ENCODE results near the gene FIBIN.
A peak's percentile ranks its signal among the peaks of the same experiment; 100 is the strongest.

The FIBIN gene

DNA sequence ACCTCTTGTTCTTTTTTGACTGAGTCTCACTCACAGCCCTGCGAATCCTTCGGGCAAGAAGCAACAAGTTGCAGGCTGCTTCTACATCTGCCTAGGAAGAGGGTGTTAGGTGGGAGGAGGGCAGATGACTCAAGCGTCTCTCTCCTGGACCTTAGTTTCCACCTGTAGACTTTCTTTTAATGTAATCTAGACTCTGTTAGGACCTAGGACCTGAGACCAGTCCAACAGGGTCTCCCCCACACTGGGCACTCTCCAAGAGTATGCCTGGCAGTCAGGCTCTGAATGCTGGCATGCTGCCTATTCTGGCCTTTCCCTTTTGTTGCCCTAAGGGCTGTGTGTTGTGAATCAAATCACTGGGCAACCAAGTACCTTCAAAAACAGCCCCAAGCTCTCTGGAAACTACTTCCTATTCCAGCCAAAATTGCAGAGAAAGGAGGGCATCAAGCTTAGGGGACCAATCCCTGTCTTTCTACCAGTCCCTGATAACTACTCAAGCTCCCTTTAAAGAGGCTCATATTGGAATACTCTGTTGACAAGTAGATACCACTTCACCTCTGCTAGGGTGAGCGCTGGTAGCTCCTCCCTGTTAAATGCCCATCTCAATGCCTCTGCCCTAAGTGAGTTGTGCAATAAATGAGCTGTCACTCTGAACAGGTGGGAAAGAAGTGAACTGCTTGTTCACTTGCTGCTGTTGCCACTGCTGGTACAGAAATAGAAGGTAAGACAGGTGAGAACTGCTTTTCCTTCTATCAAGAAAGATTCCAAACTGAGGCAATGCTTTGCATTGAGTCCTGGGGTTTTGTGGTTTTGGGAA, 46.6 kb downstream of the FIBIN start, which contains the start of gene BBOX1:
Gene BBOX1, plus strand, starts transcription at position 514 of the 814 bp plus-strand sequence. CDS start 14,616 bp downstream, outside the sequence.
- peak in 1 of 2 donors; percentile 41 for DNase-seq
- no peak within 1 kb of the TSS for H3K4me3 ChIP-seq (ENCODE audit: low read depth, low read length)
- H3K4me2 ChIP-seq (ENCODE audit: low read length): no peak within 1 kb of the TSS
- H3K9me3 ChIP-seq (ENCODE audit: insufficient read depth, low read depth, low read length): no peaks in the 10 kb centered on the region
- H4K91ac ChIP-seq (ENCODE audit: low read depth, low read length): no peak within 1 kb of the TSS
- no peak within 1 kb of the TSS for H3K4ac ChIP-seq (ENCODE audit: low read depth, low read length)
- no peak within 1 kb of the TSS for H2AFZ ChIP-seq (ENCODE audit: insufficient read depth, low read length, poor library complexity)
- H3K4me1 ChIP-seq (ENCODE audit: control insufficient read depth in 1 of 2, insufficient read depth in 2 of 2, low read length in 2 of 2): peaks cover 2 to 4% of the 10 kb centered on the region in 2 experiments
- no peak within 1 kb of the TSS for H3K23ac ChIP-seq (ENCODE audit: low read length)
- no CpG with 5 or more reads among the region's 4 CpGs for WGBS (ENCODE audit: extremely low coverage, insufficient coverage, insufficient read length)
- H2AK5ac ChIP-seq (ENCODE audit: low read length): no peak within 1 kb of the TSS
- H3K14ac ChIP-seq (ENCODE audit: low read length): no peak within 1 kb of the TSS
- H3K79me2 ChIP-seq (ENCODE audit: control insufficient read depth, insufficient read depth, low read length, poor library complexity): no peaks in the 10 kb centered on the region
- H2BK12ac ChIP-seq (ENCODE audit: low read length): no peak within 1 kb of the TSS
- H4K8ac ChIP-seq (ENCODE audit: low read depth, low read length): no peak within 1 kb of the TSS
- no peaks in the 10 kb centered on the region for H3K79me1 ChIP-seq (ENCODE audit: low read length)
- no peak within 1 kb of the TSS for H3K27ac ChIP-seq (ENCODE audit: low read depth, low read length)
- H3K27me3 ChIP-seq (ENCODE audit: insufficient read depth, low read length): no peaks in the 10 kb centered on the region
- no peaks in the 10 kb centered on the region for H3K36me3 ChIP-seq (ENCODE audit: control insufficient read depth in 1 of 2, insufficient read depth in 2 of 2, low read length in 2 of 2)
- no peak within 1 kb of the TSS for H3K9ac ChIP-seq (ENCODE audit: low read length)
- no peak within 1 kb of the TSS for H2BK120ac ChIP-seq (ENCODE audit: insufficient read depth, low read length, poor library complexity)
- no peak within 1 kb of the TSS for H4K12ac ChIP-seq (ENCODE audit: low read depth, low read length)
- no peak within 1 kb of the TSS for H3K18ac ChIP-seq (ENCODE audit: low read length)
- H2BK5ac ChIP-seq (ENCODE audit: low read depth, low read length, poor library complexity): no peak within 1 kb of the TSS

DNA sequence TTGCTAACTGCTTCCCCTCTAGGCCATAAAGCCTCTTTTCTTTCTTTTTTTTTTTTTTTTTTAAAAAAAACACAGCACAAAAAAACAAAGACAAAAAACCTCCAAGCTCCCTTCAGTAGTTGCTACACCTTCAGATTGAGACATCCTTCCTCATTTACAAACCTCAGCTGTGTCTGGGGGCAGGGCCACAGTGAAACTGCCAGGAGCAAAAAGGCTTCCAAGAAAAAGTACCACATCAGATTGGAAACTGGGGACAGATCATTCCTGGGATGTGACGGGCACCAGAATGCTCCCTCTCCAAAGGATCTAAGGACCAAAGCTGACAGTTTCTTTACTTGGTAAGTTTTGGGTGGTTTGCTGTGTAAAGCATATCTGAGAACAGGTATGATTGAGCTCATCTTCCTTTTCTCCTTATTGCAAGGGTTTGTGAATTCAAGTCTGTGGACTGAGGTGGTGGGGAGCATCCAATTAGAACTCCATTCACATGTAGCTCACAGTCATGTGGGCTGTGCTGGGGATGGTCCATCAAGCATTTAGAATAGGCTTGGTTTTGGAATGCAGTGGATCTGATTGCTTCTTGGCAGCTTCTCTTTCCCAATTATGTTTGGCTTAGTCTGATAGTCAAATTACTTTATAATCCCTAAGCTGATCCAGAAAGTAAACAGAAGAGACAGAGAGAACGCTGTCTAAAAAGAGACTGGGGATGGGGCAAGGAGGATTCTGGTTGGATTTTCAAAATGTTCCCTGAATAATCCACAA, 47.4 kb downstream of the FIBIN start:
- no peak overlapping the region for H4K91ac ChIP-seq (ENCODE audit: low read depth, low read length)
- no peak overlapping the region for H2BK5ac ChIP-seq (ENCODE audit: low read depth, low read length, poor library complexity)
- H3K79me2 ChIP-seq (ENCODE audit: control insufficient read depth, insufficient read depth, low read length, poor library complexity): no peaks in the 10 kb centered on the region
- no peaks in the 10 kb centered on the region for H3K36me3 ChIP-seq (ENCODE audit: control insufficient read depth in 1 of 2, insufficient read depth in 2 of 2, low read length in 2 of 2)
- no CpG with 5 or more reads among the region's 2 CpGs for WGBS (ENCODE audit: extremely low coverage, insufficient coverage, insufficient read length)
- no peak for DNase-seq
- no peak overlapping the region for H4K12ac ChIP-seq (ENCODE audit: low read depth, low read length)
- no peaks in the 10 kb centered on the region for H3K27me3 ChIP-seq (ENCODE audit: insufficient read depth, low read length)
- no peak overlapping the region for H2AK5ac ChIP-seq (ENCODE audit: low read length)
- H3K27ac ChIP-seq (ENCODE audit: low read depth, low read length): no peak overlapping the region
- peaks cover 2 to 4% of the 10 kb centered on the region in 2 experiments for H3K4me1 ChIP-seq (ENCODE audit: control insufficient read depth in 1 of 2, insufficient read depth in 2 of 2, low read length in 2 of 2)
- H3K4ac ChIP-seq (ENCODE audit: low read depth, low read length): no peak overlapping the region
- H3K23ac ChIP-seq (ENCODE audit: low read length): no peak overlapping the region
- no peak overlapping the region for H3K9ac ChIP-seq (ENCODE audit: low read length)
- no peak overlapping the region for H3K14ac ChIP-seq (ENCODE audit: low read length)
- H4K8ac ChIP-seq (ENCODE audit: low read depth, low read length): no peak overlapping the region
- H3K9me3 ChIP-seq (ENCODE audit: insufficient read depth, low read depth, low read length): no peaks in the 10 kb centered on the region
- H3K4me3 ChIP-seq (ENCODE audit: low read depth, low read length): no peak overlapping the region
- no peak overlapping the region for H2AFZ ChIP-seq (ENCODE audit: insufficient read depth, low read length, poor library complexity)
- no peak overlapping the region for H3K4me2 ChIP-seq (ENCODE audit: low read length)
- no peak overlapping the region for H3K18ac ChIP-seq (ENCODE audit: low read length)
- no peak overlapping the region for H2BK12ac ChIP-seq (ENCODE audit: low read length)
- no peak overlapping the region for H2BK120ac ChIP-seq (ENCODE audit: insufficient read depth, low read length, poor library complexity)
- no peaks in the 10 kb centered on the region for H3K79me1 ChIP-seq (ENCODE audit: low read length)
